Esophagus (tissue), 2 donors: ENCODE results near the gene KCNH6. TPM values are rescaled to one million over a fixed set of nuclear protein-coding genes. Genes with fewer than 3 reads are reported as not detected.

Experiments used
- H3K27ac ChIP-seq, 2 donors: one replicate each; pipeline ENCODE4 v1.5.1; 2013; ENCODE audit warnings: low read depth in 2 of 2, mild to moderate bottlenecking in 2 of 2, inconsistent platforms in 1 of 2, low read length in 1 of 2, moderate library complexity in 1 of 2
- H3K27me3 ChIP-seq, 2 donors: one replicate each; pipeline ENCODE4 v1.6.1; 2013; ENCODE audit warnings: low read length in 2 of 2, control low read depth in 1 of 2, mild to moderate bottlenecking in 1 of 2; ENCODE audit not compliant: insufficient read depth in 2 of 2, control insufficient read depth in 1 of 2
- H3K36me3 ChIP-seq, 2 donors: one replicate each; pipeline ENCODE4 v1.6.1; 2013; ENCODE audit warnings: low read length in 1 of 2; ENCODE audit not compliant: control insufficient read depth in 2 of 2, insufficient read depth in 2 of 2
- H3K4me1 ChIP-seq, 2 donors: one replicate each; pipeline ENCODE4 v1.6.1; 2013; ENCODE audit warnings: low read length in 1 of 2; ENCODE audit not compliant: control insufficient read depth in 2 of 2, insufficient read depth in 2 of 2
- H3K4me3 ChIP-seq, 2 donors: one replicate each; pipeline ENCODE4 v1.5.1; 2013; ENCODE audit warnings: low read length in 2 of 2, mild to moderate bottlenecking in 2 of 2, low read depth in 1 of 2, moderate library complexity in 1 of 2
- H3K9me3 ChIP-seq, 2 donors: one replicate each; pipeline ENCODE4 v1.6.1; 2013; ENCODE audit warnings: mild to moderate bottlenecking in 2 of 2, low read depth in 1 of 2, low read length in 1 of 2, moderate library complexity in 1 of 2; ENCODE audit not compliant: control insufficient read depth in 2 of 2, insufficient read depth in 1 of 2
- WGBS, 2 donors: extraction: QIAGEN DNeasy Blood & Tissue Kit; methylation state at CpG; one replicate each; pipeline ENCODE4 v1.1.7; 2013; 5-methylcytosine and 5-hydroxymethylcytosine counted together
- polyA plus RNA-seq, 2 donors: library from polyadenylated mRNA; stranded (reverse); fragments of 200-250 nt; gene quantifications; one replicate each; pipeline ENCODE4 v1.2.3, GENCODE V29; 2013
- donor health status: healthy with polysubstance abuse.
- donor health status: Bipolar disorder and iron deficiency.

KCNH6 gene
- polyA plus RNA-seq, 2 donors = 0.04 TPM; not detected in 1

GRCh38 chr17:63538693-63539595 lies 15.8 kb downstream of the KCNH6 start:
- Histone ChIP-seq H3K4me3 (no peak overlapping the region), H3K27ac (no peak overlapping the region), H3K36me3 (no peaks in the 10 kb centered on the region), H3K9me3 (peaks cover 0 to 3% of the 10 kb centered on the region in 2 donors), H3K4me1 (peaks cover 5 to 9% of the 10 kb centered on the region in 2 donors), H3K27me3 (no peaks in the 10 kb centered on the region)
- 60 to 66% methylated on average over 9 of the region's 9 CpGs for WGBS, 2 donors

DNA sequence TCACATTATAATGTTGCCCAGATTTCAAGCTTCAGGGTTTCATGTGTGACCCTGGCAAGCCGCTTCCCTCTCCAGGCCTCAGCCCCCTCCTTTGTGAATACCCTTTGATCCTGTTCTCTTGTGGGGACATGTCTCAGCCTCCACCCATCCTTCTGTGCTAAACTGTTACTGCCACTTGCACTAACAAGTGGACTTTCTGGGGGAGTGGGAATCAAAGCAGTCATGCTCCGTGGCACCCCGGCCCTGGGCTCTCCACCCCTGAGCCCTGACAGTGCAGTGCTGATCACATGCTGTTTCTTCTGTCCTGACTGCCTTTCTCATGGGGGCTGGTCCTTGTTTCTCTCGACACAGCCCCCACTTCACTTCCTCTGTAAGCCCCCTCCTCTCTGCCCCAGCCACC lies 17.4 kb downstream of the KCNH6 start:
- WGBS, 2 donors = 48 to 67% methylated on average over 4 of the region's 4 CpGs
- Histone ChIP-seq H3K4me1 (peaks cover 5 to 9% of the 10 kb centered on the region in 2 donors), H3K36me3 (no peaks in the 10 kb centered on the region), H3K27ac (no peak overlapping the region), H3K9me3 (peaks cover 0 to 3% of the 10 kb centered on the region in 2 donors), H3K4me3 (no peak overlapping the region), H3K27me3 (no peaks in the 10 kb centered on the region)

DNA sequence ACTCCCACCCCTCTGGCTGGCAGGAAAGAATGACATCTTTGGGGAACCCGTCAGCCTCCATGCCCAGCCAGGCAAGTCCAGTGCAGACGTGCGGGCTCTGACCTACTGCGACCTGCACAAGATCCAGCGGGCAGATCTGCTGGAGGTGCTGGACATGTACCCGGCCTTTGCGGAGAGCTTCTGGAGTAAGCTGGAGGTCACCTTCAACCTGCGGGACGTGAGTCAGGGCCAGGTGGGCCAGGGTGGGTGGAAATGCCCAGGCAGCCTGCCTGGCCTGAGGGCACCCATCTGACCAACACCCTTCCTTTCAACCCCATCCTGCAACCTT lies 19.0 kb downstream of the KCNH6 start:
- no peak overlapping the region for H3K27ac ChIP-seq

DNA sequence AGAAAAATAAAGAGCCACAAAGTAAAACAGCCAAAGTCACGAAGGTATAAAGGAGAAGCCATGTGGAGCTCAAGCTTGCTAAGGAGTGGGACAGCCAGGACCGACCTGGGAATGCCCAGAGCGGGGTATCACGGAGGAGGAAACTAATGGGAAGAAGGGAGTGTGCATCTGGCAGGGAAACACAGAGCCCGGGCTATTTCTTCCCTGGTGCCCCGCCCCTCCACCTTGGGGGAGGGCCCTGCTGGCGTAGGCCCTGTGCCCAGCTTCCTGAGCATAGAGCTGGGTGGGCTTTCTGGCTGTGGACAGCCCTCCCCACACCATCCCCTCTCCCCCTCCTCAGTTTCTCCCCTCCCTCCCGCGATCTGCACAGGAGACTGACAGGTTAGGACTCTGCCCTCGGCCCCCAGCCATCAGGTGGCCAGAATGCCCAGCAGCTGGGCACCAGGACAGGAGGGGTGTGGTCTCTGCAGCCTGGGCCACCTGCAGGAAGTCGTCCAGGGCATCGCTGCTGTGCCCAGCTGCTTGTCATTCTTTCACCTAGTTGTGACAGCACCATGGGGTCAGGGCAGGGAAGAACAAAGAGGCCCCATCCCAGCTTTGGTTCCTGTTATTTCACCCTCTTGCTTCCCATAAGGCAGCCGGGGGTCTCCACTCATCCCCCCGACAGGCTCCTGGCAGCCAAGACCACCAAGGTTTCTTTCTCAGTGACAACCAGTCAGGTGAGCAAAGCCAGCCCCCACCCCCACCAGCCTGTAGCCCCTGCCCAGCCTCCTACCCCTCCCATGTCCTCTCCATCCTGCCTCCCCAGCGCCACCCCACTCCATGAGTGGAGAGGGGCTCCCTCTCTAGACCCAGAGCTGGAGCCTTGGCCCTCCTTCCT lies 20.0 kb downstream of the KCNH6 start:
- Histone ChIP-seq H3K4me3 (no peak overlapping the region), H3K4me1 (peaks cover 4% of the 10 kb centered on the region in 2 donors), H3K36me3 (no peaks in the 10 kb centered on the region), H3K9me3 (no peaks in the 10 kb centered on the region), H3K27me3 (no peaks in the 10 kb centered on the region), H3K27ac (no peak overlapping the region)
- WGBS, 2 donors = 49 to 58% methylated on average over 14 to 15 of the region's 15 CpGs

More for the DNA sequence above, 19.0 kb downstream of the KCNH6 start:
- no peaks in the 10 kb centered on the region for H3K9me3 ChIP-seq
- H3K4me1 ChIP-seq = peaks cover 5 to 9% of the 10 kb centered on the region in 2 donors
- H3K36me3 ChIP-seq = no peaks in the 10 kb centered on the region
- no peaks in the 10 kb centered on the region for H3K27me3 ChIP-seq
- 88 to 90% methylated on average over 9 of the region's 9 CpGs for WGBS, 2 donors
- no peak overlapping the region for H3K4me3 ChIP-seq

GRCh38 chr17:63543822-63544420 lies 20.8 kb downstream of the KCNH6 start:
- H3K9me3 ChIP-seq = no peaks in the 10 kb centered on the region
- no peaks in the 10 kb centered on the region for H3K36me3 ChIP-seq
- H3K27me3 ChIP-seq = no peaks in the 10 kb centered on the region
- H3K4me1 ChIP-seq = no peaks in the 10 kb centered on the region
- H3K27ac ChIP-seq = no peak overlapping the region
- H3K4me3 ChIP-seq = no peak overlapping the region

GRCh38 chr17:63544467-63545301 lies 21.5 kb downstream of the KCNH6 start:
- Histone ChIP-seq H3K27ac (no peak overlapping the region), H3K36me3 (no peaks in the 10 kb centered on the region), H3K27me3 (no peaks in the 10 kb centered on the region), H3K4me3 (no peak overlapping the region), H3K9me3 (no peaks in the 10 kb centered on the region), H3K4me1 (no peaks in the 10 kb centered on the region)
- WGBS, 2 donors = 83 to 86% methylated on average over 13 of the region's 13 CpGs

DNA sequence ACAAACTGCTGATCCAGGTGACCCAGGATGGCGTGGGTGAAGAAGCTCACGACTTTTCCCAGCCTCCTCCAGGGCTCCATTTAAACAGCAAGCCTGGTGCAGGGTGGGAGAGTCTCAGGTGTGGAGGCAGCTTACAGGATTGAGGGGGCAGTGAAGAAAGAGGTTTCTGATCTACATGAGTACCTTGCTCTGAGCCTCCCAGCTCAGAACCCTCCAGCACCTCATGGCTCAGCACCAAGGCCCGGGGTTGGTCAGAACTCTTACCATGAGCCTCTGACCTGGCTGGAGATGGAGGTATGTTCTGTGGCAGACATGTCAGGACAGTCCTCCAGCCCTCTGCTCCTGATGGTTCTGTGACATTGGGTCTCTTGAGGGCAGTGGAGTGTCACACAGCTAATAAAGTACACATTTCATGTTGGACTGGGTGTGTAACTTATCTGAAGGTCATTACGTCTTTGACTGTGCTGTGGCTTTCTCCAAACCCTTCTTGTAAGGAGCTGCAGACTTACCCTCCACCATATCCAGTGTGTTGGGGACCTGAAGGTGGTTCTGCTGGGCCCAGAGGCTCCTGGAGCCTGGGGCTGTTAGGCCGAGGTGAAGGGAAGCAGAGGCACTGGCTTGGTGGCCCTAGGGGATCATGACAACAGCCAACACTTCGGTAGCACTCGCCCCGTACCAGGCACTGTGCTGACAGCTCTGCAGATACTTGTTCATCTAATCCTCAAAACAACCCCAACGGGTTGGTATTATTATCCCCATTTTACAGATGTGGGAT lies 23.3 kb downstream of the KCNH6 start:
- H3K4me1 ChIP-seq = no peaks in the 10 kb centered on the region
- WGBS, 2 donors = 86 to 88% methylated on average over 9 of the region's 9 CpGs
- no peaks in the 10 kb centered on the region for H3K27me3 ChIP-seq
- H3K36me3 ChIP-seq = no peaks in the 10 kb centered on the region
- no peak overlapping the region for H3K27ac ChIP-seq
- no peak overlapping the region for H3K4me3 ChIP-seq
- H3K9me3 ChIP-seq = no peaks in the 10 kb centered on the region

DNA sequence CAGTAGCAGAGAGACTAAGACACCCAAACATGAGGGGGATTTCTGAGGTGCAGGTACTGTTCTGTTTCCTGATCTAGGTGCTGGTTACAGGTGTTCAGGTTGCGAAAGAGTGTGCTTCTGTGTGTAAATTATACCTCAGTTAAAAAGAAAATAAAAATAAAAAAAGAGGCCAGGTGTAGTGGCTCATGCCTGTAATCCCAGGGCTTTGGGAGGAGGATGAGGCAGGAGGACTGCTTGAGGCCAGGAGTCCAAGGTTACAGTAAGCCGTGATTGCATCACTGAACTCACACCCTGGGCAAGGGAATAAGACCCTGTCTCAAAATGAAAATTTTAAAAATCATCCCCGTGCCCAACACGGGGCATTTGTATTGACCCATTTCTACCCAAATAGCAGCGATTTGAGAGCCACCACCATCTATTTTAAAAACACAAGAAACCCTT lies 23.9 kb downstream of the KCNH6 start:
- H3K36me3 ChIP-seq = no peaks in the 10 kb centered on the region
- H3K4me1 ChIP-seq = no peaks in the 10 kb centered on the region
- WGBS, 2 donors = 65 to 70% methylated on average over 5 of the region's 5 CpGs
- no peak overlapping the region for H3K4me3 ChIP-seq
- no peak overlapping the region for H3K27ac ChIP-seq
- H3K9me3 ChIP-seq = no peaks in the 10 kb centered on the region
- no peaks in the 10 kb centered on the region for H3K27me3 ChIP-seq
